Neural cell (in vitro differentiated cells): ENCODE data around the gene FAP. TPM values are rescaled to one million over a fixed set of nuclear protein-coding genes. Genes with fewer than 3 reads are reported as not detected.

Experiments used
- H2AFZ ChIP-seq: fragments of 200-600, 300-800 bp; sonication (generic), shearing (Covaris generic); 2 replicates; pipeline ENCODE4 v1.6.0; 2014; ENCODE audit warnings: low read depth, mild to moderate bottlenecking, antibody characterized with exemption, low read length, moderate library complexity
- H3F3A ChIP-seq: fragments of 200-600 bp; shearing (Covaris generic); 2 replicates; pipeline ENCODE4 v1.6.1; 2016; ENCODE audit warnings: mild to moderate bottlenecking, moderate library complexity, mixed read lengths, antibody characterized with exemption, low read length; ENCODE audit not compliant: insufficient read depth, poor library complexity, severe bottlenecking
- H3K27ac ChIP-seq: fragments of 200-600, 300-800 bp; sonication (generic), shearing (Covaris generic); 2 replicates; pipeline ENCODE4 v1.5.1; 2014; ENCODE audit warnings: mild to moderate bottlenecking, low read length, moderate library complexity
- H3K27me3 ChIP-seq: fragments of 300-800, 200-600 bp; sonication (generic), shearing (Covaris generic); 2 replicates; pipeline ENCODE4 v1.6.0; 2014; ENCODE audit warnings: mild to moderate bottlenecking, low read depth, low read length, moderate library complexity; ENCODE audit not compliant: insufficient read depth
- H3K36me3 ChIP-seq: fragments of 300-800, 200-600 bp; sonication (generic), shearing (Covaris generic); 2 replicates; pipeline ENCODE4 v1.5.1; 2014; ENCODE audit warnings: mild to moderate bottlenecking, antibody characterized with exemption, low read length, moderate library complexity; ENCODE audit not compliant: insufficient read depth
- H3K4me2 ChIP-seq: fragments of 300-800, 200-600 bp; sonication (generic), shearing (Covaris generic); 2 replicates; pipeline ENCODE4 v1.6.0; 2014; ENCODE audit warnings: mild to moderate bottlenecking, low read length
- H3K4me3 ChIP-seq: fragments of 300-800, 200-600 bp; sonication (generic), shearing (Covaris generic); 2 replicates; pipeline ENCODE4 v1.5.1; 2014; ENCODE audit warnings: mild to moderate bottlenecking, low read length, moderate library complexity
- H3K79me2 ChIP-seq: fragments of 200-600 bp; shearing (Covaris generic); replicated peaks from 2 replicates; pipeline ENCODE4 v1.6.0; 2014; ENCODE audit warnings: mild to moderate bottlenecking, low read length, moderate library complexity; ENCODE audit not compliant: insufficient read depth
- H3K9ac ChIP-seq: fragments of 300-800, 200-600 bp; sonication (generic), shearing (Covaris generic); 2 replicates; pipeline ENCODE4 v1.6.1; 2016; ENCODE audit warnings: mild to moderate bottlenecking, low read length, mixed read lengths
- H3K9me2 ChIP-seq: fragments of 200-600 bp; shearing (Covaris generic); 2 replicates; pipeline ENCODE4 v1.6.1; 2016; ENCODE audit warnings: mild to moderate bottlenecking, low read length, mixed read lengths; ENCODE audit not compliant: insufficient read depth
- H3K9me3 ChIP-seq: fragments of 200-600, 300-800 bp; sonication (generic), shearing (Covaris generic); 2 replicates; pipeline ENCODE4 v1.6.1; 2016; ENCODE audit warnings: mild to moderate bottlenecking, mixed run types, low read length, moderate library complexity, mixed read lengths
- H4K20me1 ChIP-seq: fragments of 200-600 bp; shearing (Covaris generic); 2 replicates; pipeline ENCODE4 v1.6.1; 2016; ENCODE audit warnings: mild to moderate bottlenecking, mixed run types; ENCODE audit not compliant: insufficient read depth
- EP300 ChIP-seq: fragments of 450-650 bp; conservative IDR thresholded peaks from 2 replicates; pipeline ENCODE4 v1.6.1; 2014; ENCODE audit warnings: antibody characterized with exemption, mild to moderate bottlenecking, moderate library complexity; ENCODE audit not compliant: poor library complexity, severe bottlenecking
- EZH2 ChIP-seq: fragments of 200-600, 300-800 bp; shearing (Covaris generic), sonication (generic); IDR thresholded peaks from 2 replicates; pipeline ENCODE4 v1.6.1; 2014; ENCODE audit warnings: antibody characterized with exemption, low read length, borderline replicate concordance, mild to moderate bottlenecking; ENCODE audit not compliant: insufficient read depth, poor library complexity, severe bottlenecking
- MXI1 ChIP-seq: fragments of 450-650 bp; conservative IDR thresholded peaks from 2 replicates; pipeline ENCODE4 v1.6.1; 2014; ENCODE audit warnings: antibody characterized with exemption, mild to moderate bottlenecking; ENCODE audit not compliant: poor library complexity, severe bottlenecking
- POLR2AphosphoS5 ChIP-seq: IDR thresholded peaks from 2 replicates; pipeline ENCODE4 v1.6.1; 2012
- RAD21 ChIP-seq: fragments of 450-650 bp; conservative IDR thresholded peaks from 2 replicates; pipeline ENCODE4 v1.6.1; 2014; ENCODE audit warnings: antibody characterized with exemption, mild to moderate bottlenecking, moderate library complexity
- SMC3 ChIP-seq: fragments of 450-650 bp; conservative IDR thresholded peaks from 2 replicates; pipeline ENCODE4 v1.6.1; 2014; ENCODE audit warnings: antibody characterized with exemption, mild to moderate bottlenecking, moderate library complexity; ENCODE audit not compliant: poor library complexity
- TAF1 ChIP-seq: IDR thresholded peaks from 2 replicates; pipeline ENCODE4 v1.6.1; 2012; ENCODE audit warnings: low read depth
- polyA plus RNA-seq: library from polyadenylated mRNA; depleted of rRNA; stranded (reverse); fragments of >200 nt; gene quantifications from 2 replicates; pipeline ENCODE4 v1.2.3, GENCODE V29; 2014
- TF ChIP-seq, protein P1 (sequence below): fragments of 450-650 bp; IDR thresholded peaks from 2 replicates; pipeline ENCODE4 v1.5.1; 2014; ENCODE audit warnings: antibody characterized with exemption, mild to moderate bottlenecking, moderate library complexity; ENCODE audit not compliant: poor library complexity, severe bottlenecking
- TF ChIP-seq, protein P2 (sequence below): IDR thresholded peaks from 2 replicates; pipeline ENCODE4 v1.6.1; 2012; ENCODE audit warnings: borderline replicate concordance

Gene FAP
- polyA plus RNA-seq, 1 donor from 2014 or later: 0.16 TPM

GRCh38 chr2:162182395-162182794, 60.9 kb downstream of the FAP start:
- Histone ChIP-seq H3F3A (no peaks in the 10 kb centered on the region), H3K4me3 (no peak overlapping the region), H3K27ac (no peak overlapping the region), H3K79me2 (no peaks in the 10 kb centered on the region), H3K36me3 (no peaks in the 10 kb centered on the region), H4K20me1 (no peaks in the 10 kb centered on the region), H3K9me2 (no peaks in the 10 kb centered on the region), H3K9ac (no peak overlapping the region), H3K4me2 (no peak overlapping the region), H2AFZ (no peak overlapping the region), H3K27me3 (no peaks in the 10 kb centered on the region), H3K9me3 (no peaks in the 10 kb centered on the region)
- TF ChIP-seq, protein P1, sequence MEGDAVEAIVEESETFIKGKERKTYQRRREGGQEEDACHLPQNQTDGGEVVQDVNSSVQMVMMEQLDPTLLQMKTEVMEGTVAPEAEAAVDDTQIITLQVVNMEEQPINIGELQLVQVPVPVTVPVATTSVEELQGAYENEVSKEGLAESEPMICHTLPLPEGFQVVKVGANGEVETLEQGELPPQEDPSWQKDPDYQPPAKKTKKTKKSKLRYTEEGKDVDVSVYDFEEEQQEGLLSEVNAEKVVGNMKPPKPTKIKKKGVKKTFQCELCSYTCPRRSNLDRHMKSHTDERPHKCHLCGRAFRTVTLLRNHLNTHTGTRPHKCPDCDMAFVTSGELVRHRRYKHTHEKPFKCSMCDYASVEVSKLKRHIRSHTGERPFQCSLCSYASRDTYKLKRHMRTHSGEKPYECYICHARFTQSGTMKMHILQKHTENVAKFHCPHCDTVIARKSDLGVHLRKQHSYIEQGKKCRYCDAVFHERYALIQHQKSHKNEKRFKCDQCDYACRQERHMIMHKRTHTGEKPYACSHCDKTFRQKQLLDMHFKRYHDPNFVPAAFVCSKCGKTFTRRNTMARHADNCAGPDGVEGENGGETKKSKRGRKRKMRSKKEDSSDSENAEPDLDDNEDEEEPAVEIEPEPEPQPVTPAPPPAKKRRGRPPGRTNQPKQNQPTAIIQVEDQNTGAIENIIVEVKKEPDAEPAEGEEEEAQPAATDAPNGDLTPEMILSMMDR: no peak
- TF ChIP-seq EZH2 (no peak), EP300 (no peak), SMC3 (no peak), MXI1 (no peak), POLR2AphosphoS5 (no peak), RAD21 (no peak), TAF1 (no peak)
- TF ChIP-seq, protein P2, sequence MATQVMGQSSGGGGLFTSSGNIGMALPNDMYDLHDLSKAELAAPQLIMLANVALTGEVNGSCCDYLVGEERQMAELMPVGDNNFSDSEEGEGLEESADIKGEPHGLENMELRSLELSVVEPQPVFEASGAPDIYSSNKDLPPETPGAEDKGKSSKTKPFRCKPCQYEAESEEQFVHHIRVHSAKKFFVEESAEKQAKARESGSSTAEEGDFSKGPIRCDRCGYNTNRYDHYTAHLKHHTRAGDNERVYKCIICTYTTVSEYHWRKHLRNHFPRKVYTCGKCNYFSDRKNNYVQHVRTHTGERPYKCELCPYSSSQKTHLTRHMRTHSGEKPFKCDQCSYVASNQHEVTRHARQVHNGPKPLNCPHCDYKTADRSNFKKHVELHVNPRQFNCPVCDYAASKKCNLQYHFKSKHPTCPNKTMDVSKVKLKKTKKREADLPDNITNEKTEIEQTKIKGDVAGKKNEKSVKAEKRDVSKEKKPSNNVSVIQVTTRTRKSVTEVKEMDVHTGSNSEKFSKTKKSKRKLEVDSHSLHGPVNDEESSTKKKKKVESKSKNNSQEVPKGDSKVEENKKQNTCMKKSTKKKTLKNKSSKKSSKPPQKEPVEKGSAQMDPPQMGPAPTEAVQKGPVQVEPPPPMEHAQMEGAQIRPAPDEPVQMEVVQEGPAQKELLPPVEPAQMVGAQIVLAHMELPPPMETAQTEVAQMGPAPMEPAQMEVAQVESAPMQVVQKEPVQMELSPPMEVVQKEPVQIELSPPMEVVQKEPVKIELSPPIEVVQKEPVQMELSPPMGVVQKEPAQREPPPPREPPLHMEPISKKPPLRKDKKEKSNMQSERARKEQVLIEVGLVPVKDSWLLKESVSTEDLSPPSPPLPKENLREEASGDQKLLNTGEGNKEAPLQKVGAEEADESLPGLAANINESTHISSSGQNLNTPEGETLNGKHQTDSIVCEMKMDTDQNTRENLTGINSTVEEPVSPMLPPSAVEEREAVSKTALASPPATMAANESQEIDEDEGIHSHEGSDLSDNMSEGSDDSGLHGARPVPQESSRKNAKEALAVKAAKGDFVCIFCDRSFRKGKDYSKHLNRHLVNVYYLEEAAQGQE: no peak

DNA sequence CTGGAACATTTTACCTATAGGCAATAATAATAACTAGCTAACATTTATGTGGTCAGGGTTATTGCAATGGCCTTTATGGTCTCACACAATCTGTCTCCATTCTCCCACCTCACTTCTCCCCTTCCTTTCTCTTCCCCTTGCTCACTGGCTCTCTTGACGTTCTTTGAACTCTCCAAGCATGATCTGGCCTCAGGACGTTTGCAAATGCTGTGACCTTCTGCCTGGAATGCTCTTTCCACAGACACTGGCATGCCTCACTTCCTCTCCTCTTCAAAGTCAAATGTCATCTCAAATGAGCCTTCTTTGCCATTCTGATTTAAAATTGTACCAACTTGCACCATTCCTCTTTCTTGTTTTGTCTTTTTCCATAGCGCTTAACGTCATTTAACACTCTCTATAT, 65.9 kb downstream of the FAP start:
- Histone ChIP-seq H4K20me1 (no peaks in the 10 kb centered on the region), H3K27ac (no peak overlapping the region), H3K27me3 (no peaks in the 10 kb centered on the region), H2AFZ (no peak overlapping the region), H3K36me3 (no peaks in the 10 kb centered on the region), H3K9me3 (no peaks in the 10 kb centered on the region), H3K9ac (no peak overlapping the region), H3K4me3 (no peak overlapping the region), H3K9me2 (no peaks in the 10 kb centered on the region), H3K79me2 (no peaks in the 10 kb centered on the region), H3F3A (no peaks in the 10 kb centered on the region), H3K4me2 (no peak overlapping the region)
- TF ChIP-seq SMC3: no peak
- no peak for TF ChIP-seq MXI1
- TF ChIP-seq RAD21: no peak
- no peak for TF ChIP-seq POLR2AphosphoS5
- TF ChIP-seq EP300: no peak
- no peak for TF ChIP-seq EZH2
- TF ChIP-seq, protein P2: no peak
- TF ChIP-seq, protein P1: no peak
- no peak for TF ChIP-seq TAF1
